SJCRH30 (cell line): ENCODE measurements around the gene GMNN. TPM values are rescaled to one million over a fixed set of nuclear protein-coding genes. Genes with fewer than 3 reads are reported as not detected.
"Not testable (repeated sequence)": the region's sequence is repeated elsewhere in the genome, so short reads cannot be mapped to it uniquely, and the experiment has no call there.

Experiments used
- DNase-seq, 2 experiments: peaks; one replicate each; pipeline ENCODE4 v3.0.0-alpha.2; 2015 to 2020
- H3K27ac ChIP-seq: fragments of 250-450 bp; sonication (Bioruptor Pico); 2 replicates; pipeline ENCODE4 v1.5.1; 2020; ENCODE audit warnings: mild to moderate bottlenecking, moderate library complexity
- H3K27me3 ChIP-seq: fragments of 250-450 bp; sonication (Bioruptor Pico); 2 replicates; pipeline ENCODE4 v1.5.1; 2020; ENCODE audit warnings: mild to moderate bottlenecking, moderate library complexity
- H3K36me3 ChIP-seq: fragments of 250-450 bp; sonication (Bioruptor Pico); 2 replicates; pipeline ENCODE4 v1.5.1; 2020; ENCODE audit warnings: mild to moderate bottlenecking, moderate library complexity
- H3K4me1 ChIP-seq: fragments of 250-450 bp; sonication (Bioruptor Pico); 2 replicates; pipeline ENCODE4 v1.5.1; 2020; ENCODE audit warnings: mild to moderate bottlenecking, moderate library complexity
- H3K4me3 ChIP-seq: fragments of 250-450 bp; sonication (Bioruptor Pico); 2 replicates; pipeline ENCODE4 v1.5.1; 2020; ENCODE audit warnings: mild to moderate bottlenecking, moderate library complexity
- H3K9me3 ChIP-seq: fragments of 250-450 bp; sonication (Bioruptor Pico); replicated peaks from 2 replicates; pipeline ENCODE4 v1.5.1; 2020; ENCODE audit warnings: mild to moderate bottlenecking, moderate library complexity
- total RNA-seq: library from RNA; depleted of rRNA; stranded (reverse); fragments of >200 nt; shearing (Covaris generic); gene quantifications from 2 replicates; pipeline ENCODE4 v1.2.3, GENCODE V29; 2014; rRNA removed

Gene GMNN
- 65.7 and 72.1 TPM in 2 replicates for total RNA-seq

DNA sequence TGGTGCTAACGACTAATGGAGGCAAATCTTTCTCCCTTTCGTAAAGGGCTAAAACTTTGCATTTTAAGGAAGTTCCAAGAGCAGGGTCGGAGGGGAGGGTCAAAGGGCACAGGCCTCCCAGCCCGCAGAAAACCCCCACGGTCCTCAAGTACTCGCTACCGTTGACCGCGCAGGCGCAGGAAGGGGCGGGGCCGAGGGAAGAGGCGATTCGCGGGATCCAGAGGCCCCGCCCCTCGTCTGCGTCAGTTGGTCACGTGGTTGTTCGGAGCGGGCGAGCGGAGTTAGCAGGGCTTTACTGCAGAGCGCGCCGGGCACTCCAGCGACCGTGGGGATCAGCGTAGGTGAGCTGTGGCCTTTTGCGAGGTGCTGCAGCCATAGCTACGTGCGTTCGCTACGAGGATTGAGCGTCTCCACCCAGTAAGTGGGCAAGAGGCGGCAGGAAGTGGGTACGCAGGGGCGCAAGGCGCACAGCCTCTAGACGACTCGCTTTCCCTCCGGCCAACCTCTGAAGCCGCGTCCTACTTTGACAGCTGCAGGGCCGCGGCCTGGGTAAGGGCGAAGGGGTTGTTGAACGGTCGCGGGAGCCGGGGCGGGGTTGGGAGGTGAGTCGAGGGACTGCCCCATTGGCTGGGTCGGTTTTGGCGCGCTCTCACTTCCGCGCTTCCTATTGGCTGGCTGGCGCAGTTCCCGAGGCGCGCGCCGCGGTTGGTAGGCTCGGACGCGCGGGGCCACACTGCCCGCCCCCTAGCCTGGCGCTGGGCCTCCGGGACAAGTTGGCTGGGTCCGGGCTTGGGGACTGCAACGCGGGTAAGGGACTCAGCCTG, at the start of gene GMNN:
Gene GMNN (plus strand): TSS at position 242 of the 824 bp plus-strand sequence. CDS start 2,310 bp downstream, outside the sequence.
- H3K27me3 ChIP-seq: no peaks in the 10 kb centered on the region
- DNase-seq: peak; percentile 93 to 94
- peaks cover 16% of the 10 kb centered on the region for H3K36me3 ChIP-seq
- H3K27ac ChIP-seq: peak within 1 kb of the TSS; percentile 96
- no peaks in the 10 kb centered on the region for H3K4me1 ChIP-seq
- H3K4me3 ChIP-seq: peak within 1 kb of the TSS; percentile 83
- H3K9me3 ChIP-seq: no peaks in the 10 kb centered on the region

DNA sequence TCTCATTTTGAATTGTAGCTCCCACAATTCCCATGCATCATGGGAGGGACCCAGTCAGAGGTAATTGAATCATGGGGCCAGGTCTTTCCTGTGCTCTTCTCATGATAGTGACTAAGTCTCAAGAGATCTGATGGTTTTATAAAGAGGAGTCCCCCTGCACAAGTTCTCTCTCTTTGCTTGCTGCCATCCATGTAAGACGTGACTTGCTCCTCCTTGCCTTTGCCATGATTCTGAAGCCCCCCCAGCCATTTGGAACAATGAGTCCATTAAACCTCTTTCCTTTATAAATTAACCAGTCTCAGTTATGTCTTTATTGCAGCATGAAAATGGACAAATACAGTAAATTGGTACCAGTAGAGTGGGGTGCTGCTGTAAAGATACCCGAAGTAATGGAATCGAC, 44.1 kb upstream of the GMNN start:
- not testable (repeated sequence) for DNase-seq, H3K27ac ChIP-seq, H3K4me3 ChIP-seq, H3K36me3 ChIP-seq, H3K27me3 ChIP-seq, H3K4me1 ChIP-seq, H3K9me3 ChIP-seq

DNA sequence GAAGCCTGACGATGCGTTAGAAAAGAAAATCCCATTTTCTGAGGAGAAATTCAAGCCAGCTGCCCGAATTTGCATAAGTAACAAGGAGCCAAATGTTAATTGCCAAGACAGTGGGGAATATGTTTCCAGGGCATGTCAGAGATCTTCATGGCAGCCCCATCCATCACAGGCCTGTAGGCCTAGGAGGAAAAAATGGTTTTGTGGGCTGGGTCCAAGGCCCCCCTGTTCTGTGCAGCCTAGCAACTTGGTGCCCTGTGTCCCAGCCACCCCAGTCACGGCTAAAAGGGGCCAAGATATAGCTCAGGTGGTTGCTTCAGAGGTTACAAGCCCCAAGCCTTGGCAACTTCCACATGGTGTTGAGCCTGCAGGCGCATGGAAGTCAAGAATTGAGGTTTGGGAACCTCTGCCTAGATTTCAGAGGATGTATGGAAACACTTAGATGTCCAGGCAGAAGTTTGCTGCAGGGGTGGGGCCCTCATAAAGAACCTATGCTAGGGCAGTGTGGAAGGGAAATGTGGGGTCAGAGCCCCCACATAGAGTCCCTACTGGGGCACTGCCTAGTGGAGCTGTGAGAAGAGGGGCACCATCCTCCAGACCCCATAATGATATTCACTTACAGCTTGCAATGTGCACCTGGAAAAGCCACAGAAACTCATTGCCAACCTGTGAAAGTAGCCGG, 43.1 kb upstream of the GMNN start:
- H3K4me1 ChIP-seq, DNase-seq, H3K4me3 ChIP-seq, H3K27me3 ChIP-seq, H3K9me3 ChIP-seq, H3K36me3 ChIP-seq, H3K27ac ChIP-seq: not testable (repeated sequence)

DNA sequence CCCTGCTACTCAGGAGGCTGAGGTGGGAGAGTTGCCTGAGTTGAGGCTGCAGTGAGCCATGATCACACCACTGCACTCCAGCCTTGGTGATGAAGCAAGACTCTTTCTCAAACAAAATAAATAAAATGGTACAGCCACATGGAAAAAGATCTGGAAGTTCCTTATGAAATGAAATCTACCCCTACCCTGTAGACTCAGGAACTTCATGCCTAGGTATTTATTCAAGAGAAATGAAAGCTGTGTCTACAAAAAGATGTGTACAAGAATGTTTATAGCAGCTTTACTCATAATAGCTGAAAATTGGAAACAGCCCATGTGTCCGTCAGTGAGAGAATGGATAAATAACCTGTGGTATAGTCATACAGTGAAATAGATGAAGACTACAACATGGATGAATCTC, 40.6 kb upstream of the GMNN start:
- no peaks in the 10 kb centered on the region for H3K27me3 ChIP-seq
- DNase-seq: no peak
- no peak overlapping the region for H3K27ac ChIP-seq
- no peaks in the 10 kb centered on the region for H3K4me1 ChIP-seq
- H3K9me3 ChIP-seq: no peaks in the 10 kb centered on the region
- H3K36me3 ChIP-seq: no peaks in the 10 kb centered on the region
- H3K4me3 ChIP-seq: no peak overlapping the region

DNA sequence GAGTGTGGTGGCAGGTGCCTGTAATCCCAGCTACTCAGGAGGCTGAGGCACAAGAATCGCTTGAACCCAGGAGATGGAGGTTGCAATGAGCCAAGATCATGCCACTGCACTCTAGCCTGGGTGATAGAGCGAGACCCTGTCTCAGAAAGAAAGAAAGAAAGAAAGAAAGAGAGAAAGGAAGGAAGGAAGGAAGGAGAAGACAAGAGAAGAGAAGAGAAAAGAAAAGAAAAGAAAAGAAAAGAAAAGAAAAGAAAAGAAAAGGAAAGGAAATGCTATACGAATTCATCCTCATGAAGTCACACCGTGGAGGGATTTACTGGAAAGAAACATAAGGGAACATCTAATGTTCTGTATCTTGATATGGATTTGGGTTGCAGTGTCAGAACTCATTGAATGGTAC, 40.0 kb upstream of the GMNN start:
- H3K36me3 ChIP-seq, H3K27me3 ChIP-seq, H3K9me3 ChIP-seq, H3K4me3 ChIP-seq, DNase-seq, H3K27ac ChIP-seq, H3K4me1 ChIP-seq: not testable (repeated sequence)

DNA sequence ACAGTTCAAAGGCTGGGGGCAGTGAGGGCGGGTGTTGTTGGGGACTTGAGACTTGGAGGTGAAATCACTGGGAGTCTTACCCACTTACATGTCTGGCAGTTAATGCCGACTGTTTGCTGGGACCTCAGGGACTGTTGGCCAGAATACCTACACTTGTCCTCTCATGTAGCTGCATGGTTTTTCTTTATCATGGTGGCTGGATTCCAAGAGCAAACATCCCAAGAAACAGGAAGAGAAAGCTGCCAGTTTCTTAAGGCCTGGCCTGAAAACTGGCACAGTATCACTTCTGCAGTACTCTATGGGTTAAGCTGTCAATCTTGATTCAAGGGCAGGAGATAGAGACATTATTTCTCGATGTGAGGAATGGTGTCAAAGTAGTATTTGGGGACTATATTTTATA, 36.0 kb upstream of the GMNN start:
- H3K9me3 ChIP-seq: no peaks in the 10 kb centered on the region
- no peaks in the 10 kb centered on the region for H3K36me3 ChIP-seq
- H3K4me1 ChIP-seq: no peaks in the 10 kb centered on the region
- DNase-seq: no peak
- H3K4me3 ChIP-seq: no peak overlapping the region
- H3K27ac ChIP-seq: no peak overlapping the region
- H3K27me3 ChIP-seq: no peaks in the 10 kb centered on the region

DNA sequence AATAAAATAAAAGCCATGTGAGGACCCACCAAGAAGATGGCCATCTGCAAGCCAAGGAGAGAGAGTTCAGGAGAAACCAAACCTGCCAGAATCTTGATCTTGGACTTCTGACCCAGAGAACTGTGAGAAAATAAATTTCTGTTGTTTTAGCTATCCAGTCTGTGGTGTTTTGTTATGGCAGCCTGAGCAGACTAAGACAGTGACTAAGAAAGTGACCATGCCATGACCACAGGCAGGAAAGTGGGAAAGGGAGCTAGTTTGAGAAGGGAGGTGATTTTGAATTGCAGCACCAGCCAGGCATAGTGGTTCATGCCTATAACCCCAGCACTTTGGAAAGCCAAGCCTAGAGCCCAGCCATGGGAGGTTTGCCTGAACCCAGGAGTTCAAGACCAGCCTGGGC, 33.9 kb upstream of the GMNN start:
- no peak for DNase-seq
- Histone ChIP-seq H3K4me1 (no peaks in the 10 kb centered on the region), H3K27me3 (no peaks in the 10 kb centered on the region), H3K4me3 (no peak overlapping the region), H3K9me3 (no peaks in the 10 kb centered on the region), H3K27ac (no peak overlapping the region), H3K36me3 (no peaks in the 10 kb centered on the region)

DNA sequence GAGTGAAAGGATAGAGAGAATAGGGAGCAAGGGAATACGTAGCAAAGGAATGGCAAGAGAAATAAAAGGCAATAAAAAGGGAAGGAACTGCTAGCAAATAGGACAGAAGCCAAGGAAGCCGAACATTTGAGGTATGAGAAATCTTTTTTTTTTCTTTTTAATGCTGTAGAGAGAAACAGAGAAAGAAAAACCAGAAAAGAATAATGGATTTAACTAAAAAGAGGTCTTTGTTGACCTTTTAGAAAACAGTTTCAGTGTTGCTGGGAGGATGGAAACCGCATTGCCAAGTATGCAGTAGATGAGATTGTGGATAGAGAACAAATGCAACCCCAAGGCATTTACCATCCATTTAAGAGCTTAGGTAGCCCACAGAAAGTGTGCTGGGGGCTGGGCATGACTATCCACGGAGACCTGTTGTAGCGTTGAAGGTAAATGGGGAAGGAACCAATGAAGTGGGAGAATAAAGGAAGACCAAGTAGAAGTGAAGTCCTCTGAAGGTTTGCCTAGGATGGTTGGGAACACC, 32.5 kb upstream of the GMNN start:
- DNase-seq: no peak
- Histone ChIP-seq H3K27me3 (no peaks in the 10 kb centered on the region), H3K4me3 (no peak overlapping the region), H3K27ac (no peak overlapping the region), H3K36me3 (no peaks in the 10 kb centered on the region), H3K9me3 (no peaks in the 10 kb centered on the region), H3K4me1 (no peaks in the 10 kb centered on the region)

DNA sequence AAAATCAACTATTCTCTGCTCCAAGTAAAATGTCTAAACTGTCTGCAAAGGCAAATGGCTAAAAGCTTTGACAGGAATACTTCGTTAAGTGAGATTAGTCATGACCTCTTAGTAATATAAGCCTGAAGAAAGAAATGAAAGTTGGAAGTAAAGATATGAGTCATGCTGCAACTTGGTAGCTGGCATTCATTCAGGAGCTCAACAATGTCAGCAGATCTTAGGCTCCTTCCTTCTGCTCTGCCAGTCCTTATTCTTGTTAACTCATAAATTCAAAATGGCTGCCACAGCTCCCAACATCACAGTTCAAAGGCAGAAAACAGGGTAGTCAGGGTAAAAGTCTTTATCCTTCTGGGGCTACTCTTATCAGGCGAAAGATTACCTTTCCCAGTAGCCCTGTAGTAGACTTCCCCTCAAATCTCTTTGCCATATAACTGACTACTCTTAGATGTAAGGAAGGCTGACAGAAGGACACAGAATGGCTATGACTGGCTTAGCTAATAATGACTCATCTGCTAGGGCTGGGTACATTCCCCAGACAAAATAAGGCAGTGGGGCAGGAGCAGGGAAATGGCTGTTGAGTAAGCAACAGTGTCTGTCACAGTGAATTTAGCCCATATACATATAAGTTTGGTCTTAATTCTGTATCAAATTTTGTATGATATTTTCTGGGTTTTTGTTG, 31.3 kb upstream of the GMNN start:
- Histone ChIP-seq H3K27me3 (no peaks in the 10 kb centered on the region), H3K4me3 (no peak overlapping the region; the same call in none of the 2 replicates), H3K36me3 (no peaks in the 10 kb centered on the region), H3K9me3 (no peaks in the 10 kb centered on the region), H3K4me1 (no peaks in the 10 kb centered on the region), H3K27ac (peak overlapping the region; percentile 65)
- DNase-seq: peak in 1 of 2 experiments; percentile 20

DNA sequence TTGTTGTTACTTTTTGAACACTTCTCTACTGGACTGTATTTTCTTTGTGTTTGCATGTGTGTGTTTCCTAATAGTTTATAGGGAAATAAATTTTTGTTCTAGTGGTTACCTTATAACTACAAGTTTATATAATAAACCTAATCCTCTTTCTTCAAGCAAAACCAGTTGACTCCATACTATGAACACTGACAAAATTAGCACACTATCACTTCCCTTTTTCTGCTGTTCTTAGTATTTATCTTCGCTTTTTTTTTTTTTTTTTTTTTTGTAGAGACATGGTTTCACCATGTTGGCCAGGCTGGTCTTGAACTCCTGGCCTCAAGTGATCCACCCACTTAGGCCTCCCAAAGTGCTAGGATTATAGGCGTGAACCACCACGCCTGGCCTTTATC, 30.8 kb upstream of the GMNN start:
- Histone ChIP-seq H3K36me3 (no peaks in the 10 kb centered on the region), H3K27ac (peak overlapping the region; percentile 65; the same call in 1 of the 2 replicates), H3K4me1 (no peaks in the 10 kb centered on the region), H3K4me3 (no peak overlapping the region), H3K9me3 (no peaks in the 10 kb centered on the region), H3K27me3 (no peaks in the 10 kb centered on the region)
- DNase-seq: no peak

DNA sequence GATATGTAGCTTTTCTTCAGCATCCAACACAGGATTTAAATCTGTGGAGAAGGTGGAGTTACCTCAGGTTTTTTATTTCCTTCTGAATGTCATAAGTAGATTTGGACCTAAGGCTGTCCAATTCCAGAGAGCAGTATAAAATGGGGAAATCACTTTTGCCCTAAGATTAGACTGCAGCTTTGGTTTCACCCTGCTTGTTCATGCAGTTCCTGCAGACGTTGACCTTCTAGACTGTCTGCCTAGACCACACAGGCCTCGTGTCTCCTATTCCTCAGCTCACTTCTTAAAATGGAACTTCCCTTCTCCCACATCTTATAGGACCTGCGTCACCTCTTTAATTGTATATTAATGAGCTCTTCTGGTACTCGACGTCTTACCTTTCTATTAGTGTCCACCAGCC, 29.8 kb upstream of the GMNN start:
- Histone ChIP-seq H3K4me3 (no peak overlapping the region), H3K27ac (no peak overlapping the region), H3K9me3 (no peaks in the 10 kb centered on the region), H3K27me3 (no peaks in the 10 kb centered on the region), H3K4me1 (no peaks in the 10 kb centered on the region), H3K36me3 (no peaks in the 10 kb centered on the region)
- no peak for DNase-seq

DNA sequence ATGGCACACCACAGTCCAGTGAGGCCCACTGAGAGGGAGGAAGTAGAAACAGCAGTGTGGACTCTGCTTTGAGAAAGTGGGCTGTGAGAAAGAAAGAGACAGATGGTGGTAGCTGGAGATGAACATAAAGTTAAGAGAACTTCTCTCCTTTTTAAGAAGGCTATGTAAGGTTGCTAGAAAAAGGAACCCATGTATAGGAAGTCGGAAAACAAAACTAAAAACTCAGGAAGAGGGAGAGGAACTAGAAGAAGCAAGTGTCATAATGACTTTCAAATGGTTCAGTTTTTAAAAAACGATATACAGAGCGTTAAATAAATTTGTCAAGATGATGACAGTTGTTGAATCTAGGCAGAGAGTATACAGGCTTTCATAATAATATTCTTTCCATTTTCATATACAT, 25.4 kb upstream of the GMNN start:
- Histone ChIP-seq H3K27ac (no peak overlapping the region), H3K4me3 (no peak overlapping the region), H3K36me3 (no peaks in the 10 kb centered on the region), H3K27me3 (no peaks in the 10 kb centered on the region), H3K4me1 (no peaks in the 10 kb centered on the region), H3K9me3 (no peaks in the 10 kb centered on the region)
- no peak for DNase-seq

DNA sequence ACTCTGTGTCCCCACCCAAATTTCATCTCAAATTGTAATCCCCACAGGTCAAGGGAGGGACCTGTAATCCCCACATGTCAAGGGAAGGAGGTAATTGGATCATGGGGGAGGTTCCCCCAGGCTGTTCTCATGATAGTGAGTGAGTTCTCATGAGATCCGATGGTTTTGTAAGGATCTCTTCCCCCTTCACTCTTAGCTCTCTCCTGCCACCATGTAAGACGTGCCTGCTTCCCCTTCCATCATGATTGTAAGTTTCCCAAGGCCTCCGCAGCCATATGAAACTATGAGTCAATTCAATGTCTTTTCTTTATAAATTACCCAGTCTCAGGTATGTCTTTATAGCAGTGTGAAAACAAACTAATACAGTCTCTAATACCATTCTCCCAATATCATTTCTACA, 23.9 kb upstream of the GMNN start:
- not testable (repeated sequence) for H3K27me3 ChIP-seq, H3K9me3 ChIP-seq, H3K4me3 ChIP-seq, H3K4me1 ChIP-seq, H3K36me3 ChIP-seq, DNase-seq, H3K27ac ChIP-seq

DNA sequence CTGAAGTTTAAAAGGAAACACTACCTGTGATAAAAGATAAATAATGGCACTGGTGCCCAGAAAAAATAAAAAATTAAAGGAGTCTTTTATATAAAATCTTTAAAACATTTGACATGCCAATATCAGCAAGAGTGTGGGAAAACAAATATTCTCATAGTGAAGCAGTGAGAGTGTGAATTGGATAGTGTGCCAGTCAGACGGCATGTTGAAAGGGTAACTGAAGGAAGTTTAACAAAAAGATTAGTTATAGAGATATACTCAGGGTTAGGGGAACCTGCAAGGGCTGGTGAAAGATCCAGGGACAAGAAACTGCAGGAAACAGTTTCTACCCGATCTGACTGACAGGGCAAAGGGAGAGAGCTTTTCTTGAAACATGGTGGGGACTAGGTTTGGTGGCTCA, 22.2 kb upstream of the GMNN start:
- no peaks in the 10 kb centered on the region for H3K9me3 ChIP-seq
- no peaks in the 10 kb centered on the region for H3K27me3 ChIP-seq
- no peak for DNase-seq
- no peak overlapping the region for H3K27ac ChIP-seq
- no peak overlapping the region for H3K4me3 ChIP-seq
- H3K36me3 ChIP-seq: no peaks in the 10 kb centered on the region
- H3K4me1 ChIP-seq: no peaks in the 10 kb centered on the region

DNA sequence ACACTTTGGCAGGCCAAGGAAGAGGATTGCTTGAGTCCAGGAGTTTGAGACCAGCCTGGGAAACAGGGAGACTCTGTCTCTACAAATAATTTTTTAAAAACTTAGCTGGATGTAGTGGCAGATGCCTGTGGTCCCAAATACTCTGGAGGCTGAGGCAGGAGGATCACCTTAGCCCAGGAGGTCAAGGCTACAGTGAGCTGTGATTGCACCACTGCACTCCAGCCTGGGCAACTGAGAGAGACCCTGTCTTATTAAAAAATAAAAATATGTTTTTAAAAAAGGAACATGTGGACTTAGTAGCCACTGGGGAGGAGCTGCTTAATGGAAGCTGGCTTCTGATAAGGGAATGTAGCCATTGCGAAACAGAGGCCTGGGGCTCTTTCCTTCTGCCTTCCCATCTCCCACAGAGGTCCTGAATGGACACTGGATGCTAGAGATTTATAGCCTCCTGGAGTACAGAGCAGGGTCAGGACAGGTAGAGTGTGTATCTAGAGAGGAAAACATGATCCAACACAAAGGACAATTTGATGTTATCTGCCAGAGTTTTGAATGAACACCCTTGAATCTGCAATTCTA, 21.7 kb upstream of the GMNN start:
- Histone ChIP-seq H3K4me3 (no peak overlapping the region), H3K27ac (no peak overlapping the region), H3K9me3 (no peaks in the 10 kb centered on the region), H3K27me3 (no peaks in the 10 kb centered on the region), H3K4me1 (no peaks in the 10 kb centered on the region), H3K36me3 (no peaks in the 10 kb centered on the region)
- DNase-seq: no peak
